ENCODE results near the gene TTC32. TPM values are rescaled to one million over a fixed set of nuclear protein-coding genes. Genes with fewer than 3 reads are reported as not detected.

Gene TTC32
- total RNA-seq (2021; ENCODE audit: unreplicated experiment) (12.7 TPM), Bru-seq, nascent RNA (percentile 93 among the genes with signal in this experiment), BruChase-seq, experiment 1, labeled RNA remaining after a 2-hour chase (percentile 88 among the genes with signal in this experiment), BruChase-seq, experiment 2, labeled RNA remaining after a 6-hour chase (percentile 76 among the genes with signal in this experiment)
- polyA plus RNA-seq (2012; ENCODE audit: insufficient read length) = 3.0 TPM
- long read RNA-seq, partial matches to known transcripts = 0 of 12 reads
- long read RNA-seq, other reads (novel, unspliced or antisense) = 7 of 12 reads

DNA sequence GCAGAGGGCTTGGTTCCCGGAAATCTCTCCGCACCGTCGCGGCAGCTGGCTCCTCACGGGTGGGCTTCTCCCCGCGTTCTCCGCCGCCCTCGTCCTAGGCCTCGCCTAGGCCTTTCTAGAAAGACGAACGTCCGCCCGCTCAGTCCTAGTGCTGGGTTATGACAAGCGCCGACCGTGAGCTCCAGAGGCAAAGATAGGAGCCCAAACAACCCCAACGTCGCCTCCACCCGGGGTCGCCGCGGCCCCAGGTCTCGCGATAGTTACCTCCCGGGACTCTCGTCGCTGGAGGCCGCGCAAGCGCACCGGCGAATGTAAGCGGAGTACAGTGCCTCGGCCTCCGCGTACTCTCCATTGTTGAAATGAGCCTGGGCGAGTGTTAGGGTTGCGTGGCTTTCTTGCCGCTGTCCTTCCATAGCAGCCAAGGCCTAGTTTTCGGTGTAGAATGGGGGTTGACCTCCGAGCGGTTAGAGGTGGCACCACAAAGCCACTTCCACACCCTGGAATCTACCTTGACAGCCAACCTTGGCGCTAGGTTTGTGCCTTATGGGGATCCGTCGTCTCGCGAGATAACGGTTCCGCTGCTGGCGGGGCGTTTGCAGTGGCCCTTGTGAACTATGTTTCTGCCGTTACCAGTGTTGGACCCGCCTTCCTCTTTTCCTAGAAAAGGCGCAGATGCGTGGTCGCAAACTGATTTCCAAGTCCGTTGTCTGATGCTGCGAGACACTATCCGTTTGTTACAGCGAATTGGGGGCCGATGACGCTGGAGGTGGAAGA is at the start of gene TTC32:
TSS of gene TTC32 (minus strand) at position 542 of the 774 bp plus-strand sequence. CDS start at position 413, 129 bp downstream.
- in situ Hi-C loops (cut with HindIII; ENCODE audit: low pct_unique_long_range_greater_than_20kb, low sequenced_read_pairs) (no loop called here), intact Hi-C loops (cut with micrococcal nuclease; ENCODE audit: unreplicated experiment) (no loop called here)
- Histone ChIP-seq H3K4me3 (ENCODE audit: low read depth in 2 of 2, low read length in 2 of 2) (peak within 1 kb of the TSS; percentile 65 to 98), H3K27me3 (ENCODE audit: control insufficient read depth, insufficient read depth, low read length) (no peaks in the 10 kb centered on the region), H3K27ac (ENCODE audit: low read length) (peak within 1 kb of the TSS; percentile 94), H3K9me3 (ENCODE audit: control insufficient read depth, insufficient read depth, low read depth, low read length) (no peaks in the 10 kb centered on the region), H3K4me1 (ENCODE audit: control insufficient read depth, insufficient read depth, low read length) (peaks cover 33% of the 10 kb centered on the region), H3K36me3 (ENCODE audit: control insufficient read depth, insufficient read depth, low read length) (peaks cover 7% of the 10 kb centered on the region)
- ATAC-seq (peak; percentile 95), DNase-seq (ENCODE audit: low read depth, low spot score) (peak; percentile 94)
- BruUV-seq (replicated peaks) = no TSS peak
- POLR2A ChIA-PET = interaction anchor here (0.8 kb wide), 1 partner anchor 89 kb away, joined by 3 read pairs; no protein-coding TSS in a partner anchor
- TF ChIP-seq SIN3A (IDR thresholded peaks at IDR 0.05; ENCODE audit: borderline replicate concordance, insufficient read depth, low read depth, low read length) (peak; percentile 89; the same call in 1 of the 2 replicates), POLR2AphosphoS5 (IDR thresholded peaks at IDR 0.05; ENCODE audit: low read depth, low read length) (peak; percentile 98), TCF7L2 (IDR thresholded peaks at IDR 0.05; ENCODE audit: low read depth, low read length) (peak; percentile 35)
- TF ChIP-seq, protein P1, sequence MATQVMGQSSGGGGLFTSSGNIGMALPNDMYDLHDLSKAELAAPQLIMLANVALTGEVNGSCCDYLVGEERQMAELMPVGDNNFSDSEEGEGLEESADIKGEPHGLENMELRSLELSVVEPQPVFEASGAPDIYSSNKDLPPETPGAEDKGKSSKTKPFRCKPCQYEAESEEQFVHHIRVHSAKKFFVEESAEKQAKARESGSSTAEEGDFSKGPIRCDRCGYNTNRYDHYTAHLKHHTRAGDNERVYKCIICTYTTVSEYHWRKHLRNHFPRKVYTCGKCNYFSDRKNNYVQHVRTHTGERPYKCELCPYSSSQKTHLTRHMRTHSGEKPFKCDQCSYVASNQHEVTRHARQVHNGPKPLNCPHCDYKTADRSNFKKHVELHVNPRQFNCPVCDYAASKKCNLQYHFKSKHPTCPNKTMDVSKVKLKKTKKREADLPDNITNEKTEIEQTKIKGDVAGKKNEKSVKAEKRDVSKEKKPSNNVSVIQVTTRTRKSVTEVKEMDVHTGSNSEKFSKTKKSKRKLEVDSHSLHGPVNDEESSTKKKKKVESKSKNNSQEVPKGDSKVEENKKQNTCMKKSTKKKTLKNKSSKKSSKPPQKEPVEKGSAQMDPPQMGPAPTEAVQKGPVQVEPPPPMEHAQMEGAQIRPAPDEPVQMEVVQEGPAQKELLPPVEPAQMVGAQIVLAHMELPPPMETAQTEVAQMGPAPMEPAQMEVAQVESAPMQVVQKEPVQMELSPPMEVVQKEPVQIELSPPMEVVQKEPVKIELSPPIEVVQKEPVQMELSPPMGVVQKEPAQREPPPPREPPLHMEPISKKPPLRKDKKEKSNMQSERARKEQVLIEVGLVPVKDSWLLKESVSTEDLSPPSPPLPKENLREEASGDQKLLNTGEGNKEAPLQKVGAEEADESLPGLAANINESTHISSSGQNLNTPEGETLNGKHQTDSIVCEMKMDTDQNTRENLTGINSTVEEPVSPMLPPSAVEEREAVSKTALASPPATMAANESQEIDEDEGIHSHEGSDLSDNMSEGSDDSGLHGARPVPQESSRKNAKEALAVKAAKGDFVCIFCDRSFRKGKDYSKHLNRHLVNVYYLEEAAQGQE (IDR thresholded peaks at IDR 0.05; ENCODE audit: insufficient read depth in 1 of 2, low read depth in 2 of 2, low read length in 1 of 2) = peak in 1 of 2 experiments; percentile 51; a peak in 2 of 4 replicates
- TF ChIP-seq, protein P2, sequence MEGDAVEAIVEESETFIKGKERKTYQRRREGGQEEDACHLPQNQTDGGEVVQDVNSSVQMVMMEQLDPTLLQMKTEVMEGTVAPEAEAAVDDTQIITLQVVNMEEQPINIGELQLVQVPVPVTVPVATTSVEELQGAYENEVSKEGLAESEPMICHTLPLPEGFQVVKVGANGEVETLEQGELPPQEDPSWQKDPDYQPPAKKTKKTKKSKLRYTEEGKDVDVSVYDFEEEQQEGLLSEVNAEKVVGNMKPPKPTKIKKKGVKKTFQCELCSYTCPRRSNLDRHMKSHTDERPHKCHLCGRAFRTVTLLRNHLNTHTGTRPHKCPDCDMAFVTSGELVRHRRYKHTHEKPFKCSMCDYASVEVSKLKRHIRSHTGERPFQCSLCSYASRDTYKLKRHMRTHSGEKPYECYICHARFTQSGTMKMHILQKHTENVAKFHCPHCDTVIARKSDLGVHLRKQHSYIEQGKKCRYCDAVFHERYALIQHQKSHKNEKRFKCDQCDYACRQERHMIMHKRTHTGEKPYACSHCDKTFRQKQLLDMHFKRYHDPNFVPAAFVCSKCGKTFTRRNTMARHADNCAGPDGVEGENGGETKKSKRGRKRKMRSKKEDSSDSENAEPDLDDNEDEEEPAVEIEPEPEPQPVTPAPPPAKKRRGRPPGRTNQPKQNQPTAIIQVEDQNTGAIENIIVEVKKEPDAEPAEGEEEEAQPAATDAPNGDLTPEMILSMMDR (IDR thresholded peaks at IDR 0.05) = no peak
- CTCF ChIA-PET = no interaction called here

GRCh38 chr2:19949071-19949470 is 47.3 kb upstream of the TTC32 start:
- intact Hi-C loops (cut with micrococcal nuclease; ENCODE audit: unreplicated experiment) (no loop called here), in situ Hi-C loops (cut with HindIII; ENCODE audit: low pct_unique_long_range_greater_than_20kb, low sequenced_read_pairs) (no loop called here)
- Histone ChIP-seq H3K27me3 (ENCODE audit: control insufficient read depth, insufficient read depth, low read length) (no peaks in the 10 kb centered on the region), H3K4me1 (ENCODE audit: control insufficient read depth, insufficient read depth, low read length) (peaks cover 9% of the 10 kb centered on the region; the same call in 1 of the 2 replicates), H3K27ac (ENCODE audit: low read length) (no peak overlapping the region), H3K4me3 (ENCODE audit: low read depth in 2 of 2, low read length in 2 of 2) (no peak overlapping the region), H3K9me3 (ENCODE audit: control insufficient read depth, insufficient read depth, low read depth, low read length) (no peaks in the 10 kb centered on the region), H3K36me3 (ENCODE audit: control insufficient read depth, insufficient read depth, low read length) (peaks cover 7% of the 10 kb centered on the region; the same call in 1 of the 2 replicates)
- ATAC-seq (no peak), DNase-seq (ENCODE audit: low read depth, low spot score) (no peak)
- no TSS peak for BruUV-seq (replicated peaks)
- POLR2A ChIA-PET = interaction anchor here (0.6 kb wide), 1 partner anchor 112 kb away, joined by 12 read pairs; no protein-coding TSS in a partner anchor
- CTCF ChIA-PET = no interaction called here
- no peak for TF ChIP-seq TCF7L2 (IDR thresholded peaks at IDR 0.05; ENCODE audit: low read depth, low read length)
- TF ChIP-seq, protein P2 (IDR thresholded peaks at IDR 0.05) = no peak
- TF ChIP-seq, protein P1 (IDR thresholded peaks at IDR 0.05; ENCODE audit: insufficient read depth in 1 of 2, low read depth in 2 of 2, low read length in 1 of 2) = no peak
- no peak for TF ChIP-seq SIN3A (IDR thresholded peaks at IDR 0.05; ENCODE audit: borderline replicate concordance, insufficient read depth, low read depth, low read length)
- TF ChIP-seq POLR2AphosphoS5 (IDR thresholded peaks at IDR 0.05; ENCODE audit: low read depth, low read length) = no peak
